GM19023 (cell line): ENCODE results near the gene HNRNPM.
"Not testable (repeated sequence)": the region's sequence is repeated elsewhere in the genome, so short reads cannot be mapped to it uniquely, and the experiment has no call there.

Source experiments
- ATAC-seq: cut with Tn5 transposase; IDR thresholded peaks from one replicate; pipeline ENCODE4 v1.9.1; 2021; ENCODE audit warnings: mild to moderate bottlenecking, moderate library complexity; ENCODE audit not compliant: unreplicated experiment

Gene HNRNPM

GRCh38 chr19:8444677-8445487, at the start of gene HNRNPM:
HNRNPM (plus strand) TSS chr19:8444975; CDS start chr19:8444999, 24 bp downstream.
- peak; percentile 83 for ATAC-seq

DNA sequence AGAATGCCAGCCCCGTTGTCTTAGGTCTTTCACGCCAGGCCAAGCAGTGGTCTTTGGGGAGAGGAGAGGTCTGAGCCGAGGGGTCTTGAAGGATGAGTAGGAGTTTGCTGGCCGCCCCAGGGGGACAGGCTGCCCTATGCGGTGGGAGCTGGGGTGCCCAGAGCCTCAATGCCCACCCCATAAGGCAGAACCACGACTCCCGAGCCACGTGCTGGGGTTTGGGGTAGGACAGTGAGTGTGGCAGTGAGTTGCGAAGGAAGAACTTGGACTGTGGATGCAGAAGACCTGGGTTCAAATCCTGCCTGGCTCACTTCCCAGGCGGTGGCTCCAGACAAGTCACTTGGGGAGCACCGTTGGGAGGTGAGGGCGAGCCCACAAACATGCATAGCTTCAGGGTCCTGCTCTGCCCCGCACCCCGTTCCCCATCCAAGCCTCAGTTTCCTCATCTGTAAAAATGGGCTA, 49.1 kb upstream of the HNRNPM start:
- ATAC-seq, result no peak

DNA sequence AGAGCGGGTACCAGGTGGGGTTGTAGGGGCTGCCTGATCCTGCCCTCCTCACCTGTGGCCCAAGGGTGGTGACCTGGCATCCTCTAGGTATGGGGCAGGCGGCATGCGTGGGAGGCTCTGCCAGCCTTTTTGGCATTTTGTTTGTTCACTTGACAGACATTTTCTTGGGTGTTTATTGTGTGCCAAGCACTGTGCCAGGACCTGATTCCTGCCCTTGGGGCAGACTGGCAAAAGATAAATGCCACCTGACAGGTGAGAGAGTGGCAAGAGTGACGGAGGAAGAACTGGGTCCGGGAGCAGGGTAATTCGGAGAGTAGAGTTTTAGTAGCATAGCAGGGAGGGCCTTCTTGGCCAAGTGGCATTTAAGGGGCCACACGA, 48.6 kb upstream of the HNRNPM start:
- no peak for ATAC-seq

GRCh38 chr19:8396563-8397203, 48.1 kb upstream of the HNRNPM start:
- no peak for ATAC-seq

GRCh38 chr19:8397271-8397670, 47.5 kb upstream of the HNRNPM start:
- no peak for ATAC-seq

GRCh38 chr19:8397746-8398310, 46.9 kb upstream of the HNRNPM start:
- ATAC-seq, result no peak

DNA sequence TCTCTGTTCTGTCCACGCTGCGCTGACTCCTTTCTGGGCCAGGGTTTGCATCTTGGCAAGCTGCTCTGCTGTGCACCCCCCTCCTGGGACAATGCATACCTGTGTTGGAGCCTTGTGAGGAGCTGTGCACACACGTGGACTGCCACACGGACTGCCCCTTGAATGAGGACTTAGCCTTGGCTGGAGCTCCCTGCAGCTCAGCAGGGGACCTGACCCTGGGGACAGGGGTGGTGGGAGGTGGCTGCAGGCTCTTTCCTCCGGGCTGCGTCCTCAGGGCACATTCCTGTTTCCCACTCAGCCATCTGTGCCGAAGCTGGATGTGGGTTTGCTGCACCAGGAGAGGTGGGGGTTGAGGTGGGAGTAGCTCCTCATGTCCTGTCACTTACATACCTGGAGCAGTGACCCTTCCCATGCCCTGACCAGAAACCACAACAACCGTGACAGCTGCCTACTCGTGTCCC, 46.4 kb upstream of the HNRNPM start:
- ATAC-seq, result no peak

GRCh38 chr19:8399681-8400188, 45.0 kb upstream of the HNRNPM start:
- no peak for ATAC-seq

DNA sequence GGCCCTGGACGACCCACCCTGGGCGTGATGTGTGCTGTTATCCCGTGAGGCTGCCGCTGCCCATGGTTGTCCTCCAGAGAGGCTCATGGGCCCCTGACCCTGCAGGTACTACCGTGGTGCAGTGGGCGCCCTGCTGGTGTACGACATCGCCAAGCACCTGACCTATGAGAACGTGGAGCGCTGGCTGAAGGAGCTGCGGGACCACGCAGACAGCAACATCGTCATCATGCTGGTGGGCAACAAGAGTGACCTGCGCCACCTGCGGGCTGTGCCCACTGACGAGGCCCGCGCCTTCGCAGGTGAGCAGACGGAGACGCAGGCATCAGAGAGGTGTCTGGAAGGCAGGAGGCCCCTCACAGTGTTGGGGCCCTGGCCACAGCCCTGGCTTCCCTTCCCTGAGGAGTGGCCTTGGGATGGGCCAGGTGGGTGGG, 42.8 kb upstream of the HNRNPM start:
- ATAC-seq, result no peak

DNA sequence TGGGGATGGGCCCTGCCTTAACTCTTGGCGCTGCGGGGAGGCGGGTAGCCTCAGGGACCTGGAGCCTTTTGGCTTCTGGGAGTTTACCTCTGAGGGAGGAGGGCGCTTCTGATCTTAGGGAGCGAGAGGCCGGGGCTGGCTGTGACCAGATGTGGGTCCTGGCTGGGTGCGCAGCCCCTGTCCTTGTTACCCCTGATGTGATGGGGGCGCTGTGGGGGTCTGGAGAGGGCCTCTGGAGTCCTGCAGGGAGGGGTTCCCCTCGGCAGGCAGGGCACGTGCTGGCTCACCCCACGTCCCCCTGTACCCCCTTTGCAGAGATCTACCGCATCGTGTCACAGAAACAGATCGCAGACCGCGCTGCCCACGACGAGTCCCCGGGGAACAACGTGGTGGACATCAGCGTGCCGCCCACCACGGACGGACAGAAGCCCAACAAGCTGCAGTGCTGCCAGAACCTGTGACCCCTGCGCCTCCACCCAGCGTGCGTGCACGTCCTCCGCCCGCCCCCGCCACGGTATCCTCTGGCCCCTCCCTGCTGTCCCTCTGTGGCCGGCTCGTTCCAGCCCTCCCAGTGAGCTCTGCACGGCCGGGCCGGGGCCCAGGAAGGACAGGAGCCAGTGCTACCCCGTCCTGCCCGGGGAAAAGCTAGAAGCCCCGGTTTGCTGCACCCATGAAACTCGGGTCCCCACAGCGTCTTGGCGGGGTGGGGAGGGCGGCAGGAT, 41.5 kb upstream of the HNRNPM start:
- ATAC-seq, result no peak

DNA sequence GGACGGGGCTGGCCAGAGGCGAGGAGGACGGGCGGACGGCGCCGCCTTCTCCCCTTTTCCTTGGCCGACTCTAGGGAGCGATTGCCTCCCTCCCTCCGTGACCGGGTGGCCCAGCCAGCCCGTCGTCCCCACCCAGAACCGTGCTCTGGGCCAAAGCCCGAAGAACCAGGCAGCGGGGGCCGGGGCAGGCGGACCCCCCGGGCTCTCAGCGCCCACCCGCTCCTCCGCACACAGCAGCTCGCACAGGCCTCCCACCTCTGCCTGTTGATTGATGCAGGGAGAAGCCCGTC, 41.0 kb upstream of the HNRNPM start:
- no peak for ATAC-seq

DNA sequence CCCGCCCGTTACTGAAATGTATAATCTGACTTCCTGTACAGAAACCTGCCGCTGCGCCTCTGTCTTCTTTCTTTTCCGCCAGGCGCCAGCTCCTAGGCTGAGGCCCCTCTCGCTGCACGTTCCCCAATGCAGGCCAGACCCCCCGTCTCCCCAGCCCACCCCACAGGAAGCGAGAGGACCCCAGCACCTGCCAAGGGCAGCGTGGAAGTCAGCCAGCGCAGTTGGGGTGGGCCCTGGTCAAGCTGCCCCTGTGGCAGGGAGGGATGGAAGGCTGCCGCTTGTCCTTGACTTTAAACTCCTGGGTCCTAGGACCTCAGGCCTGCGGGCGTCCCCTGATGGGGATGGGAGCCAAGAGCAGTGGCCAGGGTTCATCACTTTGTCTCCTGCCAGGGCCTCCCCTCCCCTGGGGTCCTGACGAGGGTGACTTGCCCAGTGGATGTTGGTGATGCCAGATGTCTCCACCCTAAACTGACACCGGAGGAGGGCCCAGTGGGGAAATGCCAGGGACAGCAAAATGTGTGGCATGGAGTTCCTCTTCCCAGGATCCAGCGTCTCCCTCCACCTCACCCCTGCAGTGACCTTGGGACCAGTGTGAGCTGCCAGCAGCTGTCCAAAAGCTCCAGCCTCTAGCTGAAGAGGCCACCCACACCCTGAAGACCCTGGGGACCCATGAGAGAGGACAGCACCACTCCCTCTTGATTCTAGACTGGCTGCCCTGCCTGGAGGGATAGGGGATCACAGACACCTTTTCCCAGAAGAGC, 40.2 kb upstream of the HNRNPM start:
- no peak for ATAC-seq

GRCh38 chr19:8410718-8411117, 34.1 kb upstream of the HNRNPM start:
- not testable (repeated sequence) for ATAC-seq

- peak; percentile 100 for ATAC-seq
These were observed 31.8 kb upstream of the HNRNPM start, which contains the start of gene MARCHF2 for GRCh38 chr19:8412783-8413628. MARCHF2 (plus strand) TSS chr19:8413305; CDS start chr19:8421841, 8,536 bp downstream.

GRCh38 chr19:8413629-8413995, 31.2 kb upstream of the HNRNPM start:
- no peak for ATAC-seq

- ATAC-seq, result no peak
These were observed 28.0 kb upstream of the HNRNPM start for GRCh38 chr19:8416796-8417195.

GRCh38 chr19:8421484-8422461, 23.0 kb upstream of the HNRNPM start:
- no peak for ATAC-seq

- no peak for ATAC-seq
These were observed 21.0 kb upstream of the HNRNPM start for GRCh38 chr19:8423817-8424223.
